Measurements from ENCODE around the gene LHPP.

Gene LHPP

GRCh38 chr10:124496620-124497019, 35.0 kb downstream of the LHPP start:
- no peak for DNase-seq (ENCODE audit: low read depth)

GRCh38 chr10:124497196-124497881, 35.7 kb downstream of the LHPP start:
- no peak for DNase-seq (ENCODE audit: low read depth)

- DNase-seq (ENCODE audit: low read depth), result no peak
These were observed 36.4 kb downstream of the LHPP start for GRCh38 chr10:124498056-124498455.

- DNase-seq (ENCODE audit: low read depth), result no peak
These were observed 39.1 kb downstream of the LHPP start for GRCh38 chr10:124500757-124501156.

- DNase-seq (ENCODE audit: low read depth), result no peak
These were observed 43.1 kb downstream of the LHPP start for GRCh38 chr10:124504711-124505110.

GRCh38 chr10:124505279-124505678, 43.7 kb downstream of the LHPP start:
- DNase-seq (ENCODE audit: low read depth), result no peak

- DNase-seq (ENCODE audit: low read depth), result no peak
These were observed 46.5 kb downstream of the LHPP start for GRCh38 chr10:124508070-124508667.

- DNase-seq (ENCODE audit: low read depth), result no peak
These were observed 47.4 kb downstream of the LHPP start for GRCh38 chr10:124508907-124509454.

GRCh38 chr10:124509880-124510632, 48.4 kb downstream of the LHPP start:
- no peak for DNase-seq (ENCODE audit: low read depth)

GRCh38 chr10:124510759-124511158, 49.1 kb downstream of the LHPP start:
- DNase-seq (ENCODE audit: low read depth), result no peak

- no peak for DNase-seq (ENCODE audit: low read depth)
These were observed 49.8 kb downstream of the LHPP start for GRCh38 chr10:124511205-124512039.

- DNase-seq (ENCODE audit: low read depth), result no peak
These were observed 50.4 kb downstream of the LHPP start for GRCh38 chr10:124512040-124512428.

- DNase-seq (ENCODE audit: low read depth), result no peak
These were observed 51.0 kb downstream of the LHPP start for GRCh38 chr10:124512600-124512999.

- no peak for DNase-seq (ENCODE audit: low read depth)
These were observed 53.8 kb downstream of the LHPP start for GRCh38 chr10:124515244-124515970.

- no peak for DNase-seq (ENCODE audit: low read depth)
These were observed 54.6 kb downstream of the LHPP start for GRCh38 chr10:124516181-124516580.

- DNase-seq (ENCODE audit: low read depth), result no peak
These were observed 55.2 kb downstream of the LHPP start for GRCh38 chr10:124516746-124517397.

GRCh38 chr10:124517461-124517860, 55.8 kb downstream of the LHPP start:
- DNase-seq (ENCODE audit: low read depth), result no peak

- DNase-seq (ENCODE audit: low read depth), result no peak
These were observed 56.3 kb downstream of the LHPP start for GRCh38 chr10:124517931-124518330.

- DNase-seq (ENCODE audit: low read depth), result no peak
These were observed 56.7 kb downstream of the LHPP start for GRCh38 chr10:124518366-124518765.

- DNase-seq (ENCODE audit: low read depth), result no peak
These were observed 59.2 kb downstream of the LHPP start for GRCh38 chr10:124520558-124521428.
